Transverse colon (tissue), 4 donors: ENCODE measurements around the gene COX6B1. TPM values are rescaled to one million over a fixed set of nuclear protein-coding genes. Genes with fewer than 3 reads are reported as not detected.

Source experiments
- DNase-seq: peaks from one replicate; pipeline ENCODE4 v3.0.0-alpha.2; 2019
- H3K27ac ChIP-seq, 4 donors: fragments of 200-600 bp; sonication (generic); 2 replicates each; pipeline ENCODE4 v1.5.1; 2016 to 2018; ENCODE audit warnings: inconsistent platforms in 4 of 4
- H3K27me3 ChIP-seq: fragments of 200-600 bp; sonication (generic); 2 replicates; pipeline ENCODE4 v1.5.1; 2017; ENCODE audit warnings: inconsistent platforms
- H3K36me3 ChIP-seq, 4 donors: fragments of 200-600 bp; sonication (generic); 2 replicates each; pipeline ENCODE4 v1.5.1; 2017 to 2019; ENCODE audit warnings: inconsistent platforms in 4 of 4
- H3K4me1 ChIP-seq, 4 donors: fragments of 200-600 bp; sonication (generic); 2 replicates each; pipeline ENCODE4 v1.5.1; 2017 to 2020; ENCODE audit warnings: inconsistent platforms in 4 of 4
- H3K4me3 ChIP-seq, 4 donors: fragments of 200-600 bp; sonication (generic); 1 replicate in 1 of 4; 2 replicates in 3 of 4; pipeline versions ENCODE4 v1.5.1 to v1.6.1; 2017 to 2019; ENCODE audit warnings: inconsistent platforms in 4 of 4
- H3K9me3 ChIP-seq, 2 donors: fragments of 200-600 bp; sonication (generic); 2 replicates each; pipeline ENCODE4 v1.5.1; 2017 to 2019; ENCODE audit warnings: inconsistent platforms in 2 of 2
- CTCF ChIP-seq, 5 experiments: fragments of 200-600 bp in 3 of 5; fragments of 450-650 bp in 2 of 5; sonication (generic) in 3 of 5; IDR thresholded peaks; 1 replicate in 2 of 5; 2 replicates in 3 of 5; pipeline ENCODE4 v1.5.1; 2016 to 2017; ENCODE audit warnings: antibody characterized with exemption in 5 of 5, inconsistent platforms in 3 of 5, mild to moderate bottlenecking in 2 of 5, moderate library complexity in 1 of 5
- EP300 ChIP-seq: sonication (generic); formaldehyde crosslinking; IDR thresholded peaks from one replicate; pipeline ENCODE4 v1.6.1; 2017; ENCODE audit warnings: antibody characterized with exemption, low read depth
- POLR2A ChIP-seq: fragments of 450-650 bp; IDR thresholded peaks from one replicate; pipeline ENCODE4 v1.6.1; 2016; ENCODE audit warnings: antibody characterized with exemption, mild to moderate bottlenecking, moderate library complexity
- POLR2AphosphoS5 ChIP-seq, 3 donors: sonication (generic); formaldehyde crosslinking; IDR thresholded peaks; one replicate each; pipeline ENCODE4 v1.6.1; 2016; ENCODE audit warnings: antibody characterized with exemption in 3 of 3
- WGBS, 2 donors: methylation state at CpG; one replicate each; pipeline ENCODE4 v1.1.5; 2018; ENCODE audit warnings: low coverage in 1 of 2; 5-methylcytosine and 5-hydroxymethylcytosine counted together
- in situ Hi-C, 4 donors: fragments of 200-750 bp; cut with MboI; loops; one replicate each; pipeline versions ENCODE4 v1.15.0 to v1.15.1; 2017; ENCODE audit warnings: low sequenced_read_pairs in 3 of 4, low pct_ligation_motif_present in 1 of 4, low pct_unique_long_range_greater_than_20kb in 1 of 4
- intact Hi-C: fragments of 100-400 bp; cut with DNase I; formaldehyde crosslinking; loops from one replicate; pipeline ENCODE4 v1.15.1; 2023; ENCODE audit warnings: low total_unique reads
- total RNA-seq, 4 donors: library from RNA; depleted of rRNA; stranded (reverse); fragments of >200 nt; gene quantifications; one replicate each; pipeline ENCODE4 v1.1.0, GENCODE V29; 2016

Gene COX6B1
- total RNA-seq, 4 donors from 2014 or later = 368 to 1,320 (median 628) TPM

- DNase-seq = no peak
- Histone ChIP-seq H3K36me3 (no peaks in the 10 kb centered on the region), H3K4me1 (peaks cover 3 to 13% (median 10%) of the 10 kb centered on the region in 4 donors), H3K9me3 (peaks cover 0 to 4% of the 10 kb centered on the region in 2 donors), H3K27me3 (no peaks in the 10 kb centered on the region), H3K27ac (no peak overlapping the region), H3K4me3 (no peak overlapping the region)
- no peak for TF ChIP-seq CTCF (IDR thresholded peaks at IDR 0.05)
- TF ChIP-seq EP300 = no peak
- no peak for TF ChIP-seq POLR2AphosphoS5 (IDR thresholded peaks at IDR 0.05)
- no peak for TF ChIP-seq POLR2A
- in situ Hi-C loops (no loop called here), intact Hi-C loops (no loop called here)
- WGBS, 2 donors = 77 to 100% methylated on average over 1 to 2 of the region's 2 CpGs
Measured at GRCh38 chr19:35608251-35608650, 39.9 kb upstream of the COX6B1 start.

- Histone ChIP-seq H3K4me3 (no peak overlapping the region), H3K27ac (no peak overlapping the region), H3K9me3 (peaks cover 0 to 4% of the 10 kb centered on the region in 2 donors), H3K36me3 (no peaks in the 10 kb centered on the region), H3K4me1 (peaks cover 3 to 13% (median 11%) of the 10 kb centered on the region in 4 donors), H3K27me3 (no peaks in the 10 kb centered on the region)
- intact Hi-C loops (no loop called here), in situ Hi-C loops (no loop called here)
- WGBS, 2 donors = 64% methylated on average over 6 of the region's 6 CpGs; no CpG with 5 or more reads in 1 of the 2 donors
- TF ChIP-seq POLR2A (no peak), CTCF (IDR thresholded peaks at IDR 0.05) (no peak), EP300 (no peak), POLR2AphosphoS5 (IDR thresholded peaks at IDR 0.05) (no peak)
- no peak for DNase-seq
Measured at GRCh38 chr19:35609851-35610353, 38.2 kb upstream of the COX6B1 start.

- peaks cover 0 to 4% of the 10 kb centered on the region in 2 donors for H3K9me3 ChIP-seq
- peak overlapping the region in 3 of 4 donors; percentile 50 to 76 (median 62) for H3K4me3 ChIP-seq
- 41 to 70% methylated on average over 2 to 9 of the region's 9 CpGs for WGBS, 2 donors
- H3K36me3 ChIP-seq = no peaks in the 10 kb centered on the region
- TF ChIP-seq EP300 (no peak), CTCF (IDR thresholded peaks at IDR 0.05) (no peak), POLR2AphosphoS5 (IDR thresholded peaks at IDR 0.05) (no peak), POLR2A (no peak)
- peaks cover 3 to 13% (median 11%) of the 10 kb centered on the region in 4 donors for H3K4me1 ChIP-seq
- H3K27me3 ChIP-seq = no peaks in the 10 kb centered on the region
- no peak for DNase-seq
- H3K27ac ChIP-seq = peak overlapping the region; percentile 47 to 81 (median 60)
- intact Hi-C loops = no loop called here
- in situ Hi-C loops = no loop called here
Measured at GRCh38 chr19:35612224-35612558, 35.9 kb upstream of the COX6B1 start.

GRCh38 chr19:35612559-35613321, 35.4 kb upstream of the COX6B1 start, which contains the start of gene HAUS5:
HAUS5 (plus strand) TSS chr19:35612735; CDS start chr19:35612795, 60 bp downstream.
- in situ Hi-C loops (no loop called here), intact Hi-C loops (no loop called here)
- DNase-seq = peak; percentile 96
- Histone ChIP-seq H3K4me1 (peaks cover 3 to 13% (median 11%) of the 10 kb centered on the region in 4 donors), H3K27ac (peak within 1 kb of the TSS; percentile 47 to 81 (median 60)), H3K9me3 (no peaks in the 10 kb centered on the region), H3K36me3 (no peaks in the 10 kb centered on the region), H3K4me3 (peak within 1 kb of the TSS; percentile 41 to 76 (median 56)), H3K27me3 (no peaks in the 10 kb centered on the region)
- peak in 2 of 5 experiments; percentile 42 to 44 for TF ChIP-seq CTCF (IDR thresholded peaks at IDR 0.05)
- TF ChIP-seq EP300 = no peak
- peak; percentile 49 for TF ChIP-seq POLR2A
- TF ChIP-seq POLR2AphosphoS5 (IDR thresholded peaks at IDR 0.05) = peak; percentile 55 to 76 (median 67)
- 0% methylated on average over 44 of the region's 47 CpGs; no CpG with 5 or more reads in 1 of the 2 donors for WGBS, 2 donors
